Head of caudate nucleus (tissue), 42 donors: Measurements from ENCODE around the gene BBOF1.
"Not testable (repeated sequence)": the region's sequence is repeated elsewhere in the genome, so short reads cannot be mapped to it uniquely, and the experiment has no call there.

Experiments used
- DNase-seq, 42 donors: peaks; one replicate each; pipeline versions ENCODE4 v3.0.0 to v3.0.0-alpha.2; 2020 to 2021; ENCODE audit warnings: mixed read lengths in 7 of 42
- intact Hi-C: fragments of 100-400 bp; cut with DNase I; formaldehyde crosslinking; loops from one replicate; pipeline ENCODE4 v1.15.0; 2022

The BBOF1 gene, protein sequence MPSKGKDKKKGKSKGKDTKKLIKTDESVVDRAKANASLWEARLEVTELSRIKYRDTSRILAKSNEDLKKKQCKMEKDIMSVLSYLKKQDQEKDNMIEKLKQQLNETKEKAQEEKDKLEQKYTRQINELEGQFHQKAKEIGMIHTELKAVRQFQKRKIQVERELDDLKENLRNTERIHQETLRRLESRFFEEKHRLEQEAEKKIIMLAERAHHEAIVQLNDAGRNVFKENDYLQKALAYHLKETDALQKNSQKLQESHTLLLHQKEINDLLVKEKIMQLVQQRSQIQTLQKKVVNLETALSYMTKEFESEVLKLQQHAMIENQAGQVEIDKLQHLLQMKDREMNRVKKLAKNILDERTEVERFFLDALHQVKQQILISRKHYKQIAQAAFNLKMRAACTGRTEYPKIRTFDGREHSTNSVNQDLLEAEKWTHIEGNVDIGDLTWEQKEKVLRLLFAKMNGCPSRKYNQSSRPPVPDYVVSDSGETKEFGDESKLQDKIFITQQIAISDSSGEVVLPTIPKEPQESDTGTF

DNA sequence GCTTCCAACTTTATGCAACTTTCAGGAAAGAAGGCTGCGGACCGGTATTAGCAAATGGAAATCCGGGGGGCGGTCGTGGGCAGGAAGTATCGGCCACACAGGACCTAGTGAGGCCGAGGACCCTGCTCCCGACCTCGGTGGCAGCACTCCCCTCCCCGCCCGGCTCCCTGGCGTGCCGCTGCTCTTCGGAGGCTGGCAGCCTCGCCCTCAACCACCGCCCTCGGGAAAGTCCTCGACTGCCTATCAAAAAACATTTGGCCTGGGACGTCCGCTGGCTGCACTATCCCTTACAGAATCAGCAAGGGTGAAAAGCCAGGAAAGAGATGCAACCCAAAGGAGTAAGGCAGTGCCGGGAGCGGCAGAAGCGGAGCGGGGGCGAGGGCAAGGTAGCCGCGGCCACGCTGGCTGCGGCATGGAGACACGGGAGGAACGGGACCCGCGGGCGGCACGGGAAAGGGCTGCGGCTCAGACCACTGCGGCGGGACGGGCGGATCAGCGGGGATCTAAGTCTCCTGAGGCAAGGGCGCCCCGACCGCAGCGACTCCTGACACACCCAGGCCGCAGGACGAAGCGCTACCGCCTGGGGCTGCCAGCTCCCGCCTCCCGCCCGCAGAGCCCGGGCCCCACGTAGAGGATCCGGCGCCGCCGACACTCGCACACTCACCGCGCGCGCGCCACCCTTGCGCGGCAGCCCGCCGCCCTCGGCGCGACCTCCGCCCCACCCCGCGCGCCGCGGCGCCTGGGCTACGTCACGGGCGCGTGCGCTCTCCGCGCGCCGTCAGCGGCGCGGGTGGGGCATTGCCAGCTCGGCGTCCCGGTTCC, at the start of gene BBOF1, which contains the start of gene ENTPD5:
Gene BBOF1 (plus strand): TSS at position 764 of the 822 bp plus-strand sequence. CDS start 130 bp downstream, outside the sequence.
Gene ENTPD5 (minus strand): TSS at position 703 of the 822 bp plus-strand sequence. CDS start 31,186 bp downstream, outside the sequence.
- intact Hi-C loops: loop anchor here (10.0 kb wide), 1 partner anchor 64 kb away; the partner anchor contains the start of genes COQ6 and FAM161B
- peak; percentile 68 to 93 (median 89) for DNase-seq

DNA sequence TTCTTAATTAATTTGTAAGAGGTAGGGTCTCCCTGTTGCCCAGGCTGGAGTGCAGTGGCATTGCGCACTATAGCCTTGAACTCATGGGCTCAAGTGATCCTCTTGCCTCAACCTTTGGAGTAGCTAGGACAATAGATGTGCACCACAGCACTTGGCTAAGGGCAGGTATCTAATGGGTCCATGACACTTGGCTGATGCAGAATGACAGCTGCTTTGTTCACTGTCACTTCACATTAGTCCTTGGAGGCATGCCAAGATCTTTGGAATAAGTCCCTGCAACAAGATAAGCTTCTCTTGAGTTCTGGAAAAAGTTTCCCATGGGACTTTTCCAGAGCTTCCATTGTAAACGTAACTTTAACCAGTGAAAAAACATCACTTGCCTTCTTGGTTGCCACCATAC, 45.7 kb upstream of the BBOF1 start:
- DNase-seq: no peak
- intact Hi-C loops: no loop called here

DNA sequence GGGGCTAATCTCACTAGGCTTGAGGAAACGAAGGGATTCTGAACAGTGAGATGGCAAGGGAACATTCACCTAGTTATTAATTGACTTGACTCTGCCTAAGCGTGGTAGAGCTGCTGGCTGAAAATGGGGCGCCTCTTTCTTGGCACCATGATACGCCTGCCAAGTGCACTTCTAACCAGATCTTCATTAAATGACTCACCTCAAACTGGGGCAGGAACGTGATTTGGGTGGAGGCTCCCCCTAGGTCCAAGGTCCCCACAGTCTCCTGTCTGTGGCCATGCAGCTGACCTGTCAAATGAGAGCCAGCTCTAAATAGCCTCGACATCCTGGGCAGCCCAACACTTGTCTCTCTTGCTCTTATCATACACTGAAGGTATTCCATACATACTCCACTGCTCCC, 43.0 kb upstream of the BBOF1 start:
- intact Hi-C loops: no loop called here
- DNase-seq: no peak

DNA sequence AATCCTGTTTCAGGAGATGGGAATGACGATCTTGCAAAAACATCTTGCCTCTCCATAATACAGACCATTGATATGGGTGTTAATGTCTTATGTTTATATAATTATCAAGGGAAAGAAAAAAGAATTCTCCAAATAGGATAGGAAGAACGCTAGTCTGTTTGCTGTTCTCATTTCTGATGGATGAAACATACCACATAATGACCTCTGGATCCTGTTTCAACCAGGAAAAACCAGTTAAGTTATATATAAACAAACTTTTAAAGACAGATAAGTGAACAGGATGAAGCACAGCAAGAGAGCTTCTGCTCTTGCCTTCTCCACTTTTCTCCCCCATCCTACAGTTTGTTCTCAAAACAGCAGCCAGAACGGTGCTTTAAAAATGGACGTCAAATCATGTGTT, 41.3 kb upstream of the BBOF1 start:
- intact Hi-C loops: no loop called here
- no peak for DNase-seq

DNA sequence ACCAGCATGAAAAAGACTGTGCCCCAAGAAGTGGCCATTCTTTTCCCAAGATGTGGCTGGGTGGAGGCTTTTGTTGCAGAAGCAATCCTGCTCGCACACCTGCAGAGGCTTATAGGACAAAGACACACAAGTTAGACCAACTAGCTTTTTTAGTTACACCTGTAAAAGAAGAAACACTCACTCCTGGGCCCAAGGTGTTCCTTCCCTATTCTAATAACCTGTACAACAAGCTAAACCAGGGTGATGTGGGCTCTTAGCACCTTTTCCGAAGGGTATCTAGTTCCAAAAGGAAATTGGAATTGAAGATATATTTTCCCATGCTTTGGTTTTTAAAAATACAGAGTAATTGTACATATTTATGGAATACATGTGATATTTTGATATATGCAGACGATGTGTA, 31.1 kb upstream of the BBOF1 start:
- DNase-seq: no peak
- intact Hi-C loops: no loop called here

DNA sequence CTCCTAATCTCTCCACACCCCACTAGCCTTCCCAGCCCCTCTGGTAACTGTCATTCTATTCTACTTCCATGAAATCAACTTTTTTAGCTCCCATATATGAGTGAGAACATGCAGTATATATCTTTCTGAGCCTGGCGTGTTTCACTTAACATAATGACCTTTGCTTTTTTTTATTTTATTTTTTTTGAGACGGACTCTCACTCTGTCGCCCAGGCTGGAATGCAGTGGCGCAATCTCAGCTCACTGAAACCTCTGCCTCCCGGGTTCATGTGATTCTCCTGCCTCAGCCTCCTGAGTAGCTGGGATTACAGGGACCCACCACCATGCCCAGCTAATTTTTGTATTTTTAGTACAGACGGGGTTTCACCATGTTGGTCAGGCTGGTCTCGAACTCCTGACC, 30.5 kb upstream of the BBOF1 start:
- intact Hi-C loops, DNase-seq: not testable (repeated sequence)

DNA sequence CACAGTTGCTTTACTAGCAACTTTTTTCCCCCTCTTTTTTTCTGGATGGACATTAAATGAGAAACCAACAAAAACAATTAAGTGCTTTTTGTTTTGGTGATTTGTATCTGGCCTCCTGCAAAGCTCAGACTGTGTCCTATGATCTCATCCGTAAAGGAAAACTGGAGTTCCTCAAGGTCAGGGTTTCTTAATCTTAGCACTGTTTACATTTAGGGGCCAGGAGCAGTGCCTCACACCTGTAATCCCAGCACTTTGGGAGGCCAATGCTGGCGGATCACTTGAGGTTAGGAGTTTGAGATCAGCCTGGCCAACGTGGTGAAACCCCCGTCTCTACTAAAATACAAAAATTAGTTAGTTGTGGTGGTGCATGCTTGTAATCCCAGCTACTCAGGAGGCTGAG, 28.1 kb upstream of the BBOF1 start:
- no peak for DNase-seq
- intact Hi-C loops: no loop called here

DNA sequence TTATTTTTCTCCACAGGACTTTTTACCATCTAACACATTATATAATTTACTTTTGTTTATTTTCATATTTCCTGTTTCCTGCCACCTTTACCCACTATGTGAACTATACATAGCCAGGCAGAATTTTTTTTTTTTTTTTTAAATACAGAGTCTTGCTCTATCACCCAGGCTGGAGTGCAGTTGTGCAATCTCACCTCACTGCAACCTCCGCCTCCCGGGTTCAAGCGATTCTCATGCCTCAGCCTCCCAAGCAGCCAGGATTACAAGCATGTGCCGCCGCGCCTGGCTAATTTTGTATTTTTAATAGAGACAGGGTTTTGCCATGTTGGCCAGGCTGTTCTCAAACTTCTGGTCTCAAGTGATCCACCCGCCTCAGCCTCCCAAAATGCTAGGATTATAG, 24.2 kb upstream of the BBOF1 start:
- intact Hi-C loops, DNase-seq: not testable (repeated sequence)

DNA sequence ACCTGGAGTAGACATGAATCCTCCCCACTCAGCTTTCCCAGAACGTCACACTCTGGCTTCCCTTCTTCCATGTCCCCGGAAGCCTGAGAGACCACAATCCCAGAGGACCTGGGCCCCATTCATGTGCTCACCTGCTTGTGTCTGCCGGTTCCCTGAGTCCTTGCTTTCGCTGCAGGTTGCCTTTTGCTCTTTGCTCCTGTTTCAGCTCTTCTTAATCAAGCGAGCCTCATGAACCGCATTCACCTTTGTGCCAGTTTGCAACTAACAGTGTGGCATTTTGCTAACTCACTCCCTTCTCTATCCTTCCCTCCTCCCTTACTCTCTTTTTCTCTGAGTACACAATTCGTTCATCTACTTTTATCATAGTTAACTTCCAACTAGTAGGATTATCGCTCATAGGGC, 23.2 kb upstream of the BBOF1 start:
- intact Hi-C loops: no loop called here
- DNase-seq: no peak

DNA sequence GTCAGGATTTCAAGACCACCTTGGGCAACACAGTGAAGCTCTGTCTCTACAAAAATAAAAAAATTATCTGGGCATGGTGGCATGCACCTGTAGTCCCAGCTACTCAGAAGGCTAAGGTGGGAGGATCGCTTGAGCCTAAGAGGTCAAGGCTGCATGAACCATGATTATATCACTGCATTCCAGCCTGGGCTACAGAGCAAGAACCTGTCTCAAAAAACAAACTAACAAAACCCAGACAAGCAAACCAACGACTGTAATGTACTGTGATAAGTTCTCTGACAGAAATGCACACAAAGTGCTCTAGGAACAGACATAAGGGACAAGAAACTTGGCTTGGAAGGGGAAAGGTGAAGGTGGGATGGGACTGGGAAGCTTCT, 22.4 kb upstream of the BBOF1 start:
- no peak for DNase-seq
- intact Hi-C loops: no loop called here

DNA sequence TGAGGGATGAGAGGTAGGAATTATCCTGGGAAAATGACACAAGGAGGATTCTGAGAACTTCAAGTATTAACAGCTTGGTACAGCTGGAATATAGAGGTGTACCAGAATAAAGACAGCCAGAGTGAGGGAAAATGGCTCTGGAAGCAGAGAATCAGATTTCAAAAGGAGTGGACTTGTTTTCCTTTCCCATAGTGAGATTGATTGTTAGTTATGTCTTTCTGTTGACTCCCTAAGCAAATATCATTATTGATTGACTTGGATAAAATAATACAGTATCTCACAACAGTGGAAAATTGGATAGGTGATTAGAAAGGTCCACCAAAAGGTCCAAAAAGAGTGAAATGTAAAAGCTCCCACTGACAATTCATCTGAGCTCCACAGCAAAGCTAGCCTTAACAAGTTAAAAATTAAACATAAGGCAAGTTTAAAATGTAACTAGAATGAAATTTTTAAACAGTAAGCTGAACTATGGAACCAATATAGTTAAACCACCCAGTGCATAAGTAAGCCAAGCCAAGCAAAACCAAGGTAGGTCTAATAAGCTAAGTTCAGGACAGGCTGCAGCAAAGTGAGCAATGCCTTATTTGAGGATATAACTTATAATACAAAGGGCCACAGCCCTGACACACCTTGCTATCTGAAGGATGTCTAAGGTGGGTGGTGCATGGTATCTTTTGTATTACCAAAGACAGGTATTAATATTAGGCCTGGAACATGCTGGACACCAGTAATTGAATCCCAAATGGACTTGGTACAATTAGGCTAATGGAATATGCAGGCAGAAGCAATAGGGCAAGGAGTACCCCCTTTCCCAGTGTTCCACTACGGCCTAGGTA, 21.8 kb upstream of the BBOF1 start:
- DNase-seq: no peak
- intact Hi-C loops: no loop called here

DNA sequence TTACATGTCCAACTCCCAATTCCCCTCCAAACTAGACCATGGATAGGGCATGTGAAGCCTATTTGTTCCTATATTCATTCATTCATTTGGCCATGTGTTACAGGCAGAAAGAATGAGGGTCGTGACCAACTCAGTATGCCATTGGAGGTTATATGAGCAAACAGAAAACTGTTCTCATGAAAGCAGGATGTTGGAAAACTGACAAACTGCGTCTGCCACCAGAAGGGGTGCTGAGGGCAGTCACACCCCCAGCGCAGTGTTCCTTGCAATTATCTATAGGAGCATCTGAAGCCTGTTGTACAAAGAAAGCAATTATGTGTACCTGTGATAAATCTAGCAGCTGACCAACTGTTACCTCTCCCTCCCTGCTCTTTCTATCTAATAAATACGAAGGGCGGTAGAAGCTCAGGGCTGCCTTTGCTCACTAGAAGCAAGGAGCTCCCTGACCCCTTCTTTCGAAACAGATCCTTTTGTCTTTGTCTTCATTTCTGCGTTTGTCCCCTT, 21.2 kb upstream of the BBOF1 start:
- no peak for DNase-seq
- intact Hi-C loops: no loop called here

DNA sequence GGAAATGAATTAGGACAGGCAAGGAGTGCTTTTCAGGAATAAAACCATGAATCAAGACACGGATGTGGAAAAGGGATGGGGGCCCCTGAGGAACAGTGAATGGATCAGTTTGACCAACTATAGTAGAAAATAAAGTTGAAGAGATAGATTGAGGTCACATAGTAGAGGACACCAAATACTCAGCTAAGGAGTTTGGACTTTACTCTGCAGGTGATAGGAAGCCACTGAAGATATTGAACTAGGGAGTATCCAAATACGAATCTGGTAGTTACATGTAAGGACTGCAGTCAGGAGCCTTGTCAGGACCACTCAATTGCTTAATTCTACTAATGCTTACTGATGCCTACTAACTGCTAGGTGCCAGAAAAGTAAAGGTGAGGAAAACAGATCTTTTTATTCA, 20.4 kb upstream of the BBOF1 start:
- no peak for DNase-seq
- intact Hi-C loops: no loop called here

DNA sequence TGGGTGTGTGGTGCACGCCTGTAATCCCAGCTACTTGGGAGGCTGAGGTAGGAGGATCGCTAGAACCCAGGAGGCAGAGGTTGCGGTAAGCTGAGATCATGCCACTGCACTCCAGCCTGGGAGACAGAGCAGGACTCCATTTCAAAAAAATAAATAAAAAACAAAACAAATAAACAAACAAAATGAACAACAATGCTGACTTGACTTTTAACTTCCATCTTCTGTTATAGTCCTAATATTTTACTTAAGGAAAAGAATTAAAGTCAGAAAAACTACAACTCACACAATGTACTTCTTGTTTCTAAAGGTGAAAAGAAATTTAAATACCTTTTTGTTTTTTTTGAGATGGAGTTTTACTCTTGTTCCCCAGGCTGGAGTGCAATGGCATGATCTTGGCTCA, 13.5 kb upstream of the BBOF1 start:
- intact Hi-C loops, DNase-seq: not testable (repeated sequence)

DNA sequence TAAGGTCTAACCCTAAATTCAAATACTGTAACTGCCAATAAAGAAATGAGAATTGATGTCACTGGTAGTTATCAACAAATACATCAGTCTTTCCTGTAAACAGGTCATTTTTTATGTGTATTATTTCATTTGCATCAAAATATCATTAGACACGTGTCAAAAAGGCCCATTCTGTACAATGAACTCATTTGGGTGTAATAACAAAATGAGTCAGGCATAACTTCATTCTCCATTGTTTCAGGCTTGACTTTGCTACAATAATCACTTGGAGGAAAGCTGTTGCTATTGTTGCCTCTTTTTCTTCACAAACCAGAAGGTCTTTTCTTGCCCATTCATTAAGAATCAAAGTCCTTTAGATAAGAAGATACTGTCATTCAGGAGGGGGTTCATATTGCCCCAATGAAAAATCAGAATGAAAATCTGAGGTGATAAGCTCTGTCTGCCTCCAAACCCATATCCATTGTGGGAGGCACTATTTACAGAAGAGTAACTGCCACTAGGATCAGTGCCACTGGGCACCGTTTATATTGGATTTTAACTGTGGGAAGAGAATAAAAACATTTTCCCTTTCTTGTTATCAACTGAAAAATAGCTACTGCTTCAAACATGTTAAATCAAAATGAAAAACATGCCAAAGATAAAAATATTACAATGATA, 10.2 kb upstream of the BBOF1 start:
- no peak for DNase-seq
- intact Hi-C loops: no loop called here

DNA sequence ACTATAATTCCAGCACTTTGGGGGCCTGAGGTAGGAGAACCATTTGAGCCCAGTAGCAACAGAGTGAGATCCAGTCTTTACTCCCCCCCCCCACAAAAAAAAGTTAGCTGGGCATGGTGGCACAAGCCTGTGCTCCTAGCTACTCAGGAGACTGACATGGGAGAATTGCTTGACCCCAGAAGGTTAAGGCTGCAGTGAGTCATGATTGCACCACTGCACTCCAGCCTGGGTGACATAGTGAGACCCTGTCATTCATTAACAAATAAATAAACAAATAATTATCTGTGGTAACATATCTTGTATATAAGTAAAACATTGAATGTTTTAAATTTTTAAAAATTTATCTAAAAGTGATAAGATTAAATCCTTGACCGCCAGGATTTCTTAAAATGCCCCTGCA, 4.8 kb upstream of the BBOF1 start:
- intact Hi-C loops: loop anchor here (10.0 kb wide), 1 partner anchor 59 kb away; the partner anchor contains the start of genes COQ6 and FAM161B
- DNase-seq: no peak

DNA sequence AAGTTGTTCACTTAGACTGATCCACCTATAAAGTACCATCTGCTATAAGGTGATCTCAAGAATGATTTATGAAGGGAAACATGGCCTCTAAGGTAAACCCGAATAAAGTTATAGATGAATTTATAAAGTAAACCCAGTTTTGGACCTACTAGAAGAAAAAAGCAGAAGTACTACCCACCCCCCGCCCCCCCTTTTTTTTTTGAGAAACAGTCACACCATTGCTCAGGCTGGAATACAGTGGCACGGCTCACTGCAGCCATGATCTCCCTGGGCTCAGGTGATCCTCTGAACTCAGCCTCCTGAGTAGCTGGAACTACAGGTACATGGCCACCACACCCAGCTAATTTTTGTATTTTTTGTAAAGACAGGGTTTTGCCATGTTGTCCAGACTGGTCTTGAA, 4.0 kb upstream of the BBOF1 start:
- intact Hi-C loops: loop anchor here (10.0 kb wide), 1 partner anchor 60 kb away; the partner anchor contains the start of genes COQ6 and FAM161B
- DNase-seq: no peak

DNA sequence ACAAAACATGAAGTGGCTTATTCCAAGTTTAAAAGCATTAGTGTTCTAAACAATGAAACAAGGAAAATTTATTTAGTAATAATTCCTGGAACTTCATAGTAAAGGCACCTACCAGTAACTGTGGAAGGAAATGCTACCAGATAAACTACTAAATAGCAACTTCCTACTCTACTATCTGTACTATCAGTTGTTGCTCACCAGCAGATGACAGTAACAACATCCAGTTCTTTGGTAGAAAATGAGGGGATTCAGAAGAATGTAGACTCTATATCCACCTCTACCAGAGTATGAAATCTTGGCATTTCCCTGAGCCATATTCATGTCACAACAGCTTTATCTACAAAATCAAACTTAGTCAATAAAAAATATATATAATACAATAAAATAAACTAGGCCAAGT, 3.2 kb upstream of the BBOF1 start:
- DNase-seq: no peak
- intact Hi-C loops: loop anchor here (10.0 kb wide), 1 partner anchor 61 kb away; the partner anchor contains the start of genes COQ6 and FAM161B
